ENCODE measurements around the gene AKR1B1. TPM values are rescaled to one million over a fixed set of nuclear protein-coding genes. Genes with fewer than 3 reads are reported as not detected.
"Not testable (repeated sequence)": the region's sequence is repeated elsewhere in the genome, so short reads cannot be mapped to it uniquely, and the experiment has no call there.

Gene AKR1B1
- total RNA-seq, 1 experiment from 2014 or later = 139 TPM

DNA sequence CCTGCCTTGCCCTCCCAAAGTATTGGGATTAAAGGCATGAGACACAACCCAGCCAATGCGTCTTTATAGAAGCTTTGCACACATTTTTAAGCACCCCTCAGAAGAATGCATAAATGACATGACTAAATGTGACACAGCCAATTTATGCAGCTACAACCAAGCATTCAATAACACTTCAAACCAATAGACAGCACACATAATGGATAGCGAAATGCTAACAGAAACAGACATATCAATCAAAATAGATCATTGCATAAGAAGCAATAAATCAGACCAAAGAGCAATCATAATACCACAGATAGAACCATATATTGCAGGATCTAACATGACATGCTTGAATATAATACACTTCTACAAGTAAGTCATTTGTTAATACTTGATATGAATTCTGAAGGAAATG, 34.2 kb upstream of the AKR1B1 start:
- peaks cover 2% of the 10 kb centered on the region for H3K4me1 Mint-ChIP-seq (ENCODE audit: low read depth, unreplicated experiment)
- no peaks in the 10 kb centered on the region for H3K36me3 Mint-ChIP-seq (ENCODE audit: insufficient read depth, unreplicated experiment)
- CTCF ChIA-PET = no interaction called here
- intact Hi-C loops (cut with micrococcal nuclease; ENCODE audit: unreplicated experiment) = no loop called here
- H3K27me3 Mint-ChIP-seq (ENCODE audit: unreplicated experiment) = no peaks in the 10 kb centered on the region
- BruUV-seq (replicated peaks) = no TSS peak
- no peak overlapping the region for H3K4me3 Mint-ChIP-seq (ENCODE audit: low read depth, unreplicated experiment)
- H3K27ac Mint-ChIP-seq (ENCODE audit: unreplicated experiment) = no peak overlapping the region
- DNase-seq = no peak
- TF ChIP-seq, protein P1, sequence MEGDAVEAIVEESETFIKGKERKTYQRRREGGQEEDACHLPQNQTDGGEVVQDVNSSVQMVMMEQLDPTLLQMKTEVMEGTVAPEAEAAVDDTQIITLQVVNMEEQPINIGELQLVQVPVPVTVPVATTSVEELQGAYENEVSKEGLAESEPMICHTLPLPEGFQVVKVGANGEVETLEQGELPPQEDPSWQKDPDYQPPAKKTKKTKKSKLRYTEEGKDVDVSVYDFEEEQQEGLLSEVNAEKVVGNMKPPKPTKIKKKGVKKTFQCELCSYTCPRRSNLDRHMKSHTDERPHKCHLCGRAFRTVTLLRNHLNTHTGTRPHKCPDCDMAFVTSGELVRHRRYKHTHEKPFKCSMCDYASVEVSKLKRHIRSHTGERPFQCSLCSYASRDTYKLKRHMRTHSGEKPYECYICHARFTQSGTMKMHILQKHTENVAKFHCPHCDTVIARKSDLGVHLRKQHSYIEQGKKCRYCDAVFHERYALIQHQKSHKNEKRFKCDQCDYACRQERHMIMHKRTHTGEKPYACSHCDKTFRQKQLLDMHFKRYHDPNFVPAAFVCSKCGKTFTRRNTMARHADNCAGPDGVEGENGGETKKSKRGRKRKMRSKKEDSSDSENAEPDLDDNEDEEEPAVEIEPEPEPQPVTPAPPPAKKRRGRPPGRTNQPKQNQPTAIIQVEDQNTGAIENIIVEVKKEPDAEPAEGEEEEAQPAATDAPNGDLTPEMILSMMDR (IDR thresholded peaks at IDR 0.05; ENCODE audit: unreplicated experiment) = no peak
- H3K9me3 Mint-ChIP-seq (ENCODE audit: low read depth, unreplicated experiment) = no peaks in the 10 kb centered on the region

GRCh38 chr7:134487721-134488120, 28.8 kb upstream of the AKR1B1 start:
- BruUV-seq (replicated peaks); H3K27ac Mint-ChIP-seq (ENCODE audit: unreplicated experiment): not testable (repeated sequence)

DNA sequence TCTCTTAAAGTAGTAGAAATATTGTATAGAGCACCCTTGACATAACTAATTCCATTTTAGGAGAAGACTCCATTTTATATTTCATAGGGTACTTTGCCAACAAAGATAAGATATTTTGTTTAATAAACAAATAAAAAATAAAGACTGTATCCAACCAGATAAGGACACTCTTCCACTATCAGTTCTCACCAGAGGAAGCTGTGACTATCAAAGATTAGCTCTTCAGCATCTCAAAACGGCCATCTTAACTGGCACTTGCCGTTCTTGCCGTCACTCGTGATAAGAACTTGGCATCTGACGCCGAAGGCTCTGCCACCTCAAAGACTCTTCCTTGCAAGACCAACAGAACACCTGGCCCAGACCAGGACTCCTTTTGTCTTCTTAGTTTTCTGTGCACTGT, 26.3 kb upstream of the AKR1B1 start:
- Mint-ChIP-seq H3K27ac (ENCODE audit: unreplicated experiment) (no peak overlapping the region), H3K36me3 (ENCODE audit: insufficient read depth, unreplicated experiment) (no peaks in the 10 kb centered on the region), H3K27me3 (ENCODE audit: unreplicated experiment) (no peaks in the 10 kb centered on the region), H3K4me3 (ENCODE audit: low read depth, unreplicated experiment) (no peak overlapping the region), H3K4me1 (ENCODE audit: low read depth, unreplicated experiment) (peaks cover 23% of the 10 kb centered on the region), H3K9me3 (ENCODE audit: low read depth, unreplicated experiment) (peaks cover 7% of the 10 kb centered on the region)
- no TSS peak for BruUV-seq (replicated peaks)
- intact Hi-C loops (cut with micrococcal nuclease; ENCODE audit: unreplicated experiment) = no loop called here
- TF ChIP-seq, protein P1 (IDR thresholded peaks at IDR 0.05; ENCODE audit: unreplicated experiment) = no peak
- DNase-seq = no peak
- CTCF ChIA-PET = no interaction called here

More at GRCh38 chr7:134487721-134488120, 28.8 kb upstream of the AKR1B1 start:
- H3K36me3 Mint-ChIP-seq (ENCODE audit: insufficient read depth, unreplicated experiment); CTCF ChIA-PET; H3K4me1 Mint-ChIP-seq (ENCODE audit: low read depth, unreplicated experiment); H3K27me3 Mint-ChIP-seq (ENCODE audit: unreplicated experiment); H3K4me3 Mint-ChIP-seq (ENCODE audit: low read depth, unreplicated experiment); H3K9me3 Mint-ChIP-seq (ENCODE audit: low read depth, unreplicated experiment); intact Hi-C loops (cut with micrococcal nuclease; ENCODE audit: unreplicated experiment); DNase-seq: not testable (repeated sequence)

DNA sequence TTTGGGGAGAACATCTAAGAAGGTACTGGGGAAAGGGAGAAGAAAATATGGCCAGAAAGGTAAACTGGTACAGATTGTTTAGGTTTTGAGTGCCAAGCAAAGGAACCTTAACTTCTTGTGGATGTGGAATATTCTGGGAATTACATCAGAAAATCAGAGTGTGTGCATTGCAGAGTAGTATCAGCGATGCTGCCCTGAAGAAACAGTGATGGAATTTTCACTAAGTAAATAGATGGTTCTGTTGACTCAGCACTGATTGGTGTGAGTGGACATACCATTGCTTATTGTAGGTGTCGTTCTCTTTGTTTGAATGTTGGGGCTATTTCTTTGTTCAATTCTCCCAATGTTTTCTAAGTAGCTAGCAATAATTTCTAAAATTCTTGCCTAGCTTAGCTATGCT, 24.4 kb upstream of the AKR1B1 start:
- no TSS peak for BruUV-seq (replicated peaks)
- no peak overlapping the region for H3K27ac Mint-ChIP-seq (ENCODE audit: unreplicated experiment)
- H3K27me3 Mint-ChIP-seq (ENCODE audit: unreplicated experiment) = no peaks in the 10 kb centered on the region

DNA sequence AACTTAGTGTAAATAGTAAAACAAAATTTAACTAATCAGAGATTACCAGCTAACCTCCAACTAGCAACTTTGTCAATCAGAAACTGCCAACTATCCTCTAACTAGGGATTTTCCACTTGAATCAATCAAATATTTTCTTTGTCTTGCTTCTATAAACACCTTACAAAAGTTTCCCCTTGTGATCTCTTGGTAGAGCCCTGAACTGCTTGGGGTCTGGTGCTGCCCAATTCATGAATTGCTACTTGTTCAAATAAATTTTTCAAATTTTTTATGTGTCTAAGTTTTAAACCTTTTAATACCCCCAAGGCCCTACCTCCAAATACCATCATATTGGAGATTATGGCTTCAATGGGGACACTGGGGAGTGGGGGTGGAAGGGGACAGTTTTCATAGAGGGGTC, 24.0 kb upstream of the AKR1B1 start:
- H3K4me3 Mint-ChIP-seq (ENCODE audit: low read depth, unreplicated experiment) = no peak overlapping the region
- CTCF ChIA-PET = no interaction called here
- BruUV-seq (replicated peaks) = no TSS peak
- DNase-seq = no peak
- peaks cover 42% of the 10 kb centered on the region for H3K4me1 Mint-ChIP-seq (ENCODE audit: low read depth, unreplicated experiment)
- H3K9me3 Mint-ChIP-seq (ENCODE audit: low read depth, unreplicated experiment) = peaks cover 7% of the 10 kb centered on the region
- H3K36me3 Mint-ChIP-seq (ENCODE audit: insufficient read depth, unreplicated experiment) = no peaks in the 10 kb centered on the region
- no peak overlapping the region for H3K27ac Mint-ChIP-seq (ENCODE audit: unreplicated experiment)
- no peaks in the 10 kb centered on the region for H3K27me3 Mint-ChIP-seq (ENCODE audit: unreplicated experiment)
- intact Hi-C loops (cut with micrococcal nuclease; ENCODE audit: unreplicated experiment) = no loop called here
- TF ChIP-seq, protein P1 (IDR thresholded peaks at IDR 0.05; ENCODE audit: unreplicated experiment) = no peak

More for the DNA sequence above, 24.4 kb upstream of the AKR1B1 start:
- peaks cover 7% of the 10 kb centered on the region for H3K9me3 Mint-ChIP-seq (ENCODE audit: low read depth, unreplicated experiment)
- CTCF ChIA-PET = no interaction called here
- intact Hi-C loops (cut with micrococcal nuclease; ENCODE audit: unreplicated experiment) = no loop called here
- TF ChIP-seq, protein P1 (IDR thresholded peaks at IDR 0.05; ENCODE audit: unreplicated experiment) = no peak
- no peak overlapping the region for H3K4me3 Mint-ChIP-seq (ENCODE audit: low read depth, unreplicated experiment)
- H3K36me3 Mint-ChIP-seq (ENCODE audit: insufficient read depth, unreplicated experiment) = no peaks in the 10 kb centered on the region
- H3K4me1 Mint-ChIP-seq (ENCODE audit: low read depth, unreplicated experiment) = peaks cover 37% of the 10 kb centered on the region
- DNase-seq = no peak

Data from Calu3 (cell line).